ENCODE data around the gene MRTO4. TPM values are rescaled to one million over a fixed set of nuclear protein-coding genes. Genes with fewer than 3 reads are reported as not detected.
A peak's percentile ranks its signal among the peaks of the same experiment; 100 is the strongest.
"Not testable (repeated sequence)": the region's sequence is repeated elsewhere in the genome, so short reads cannot be mapped to it uniquely, and the experiment has no call there.

MRTO4 gene
- total RNA-seq (2014; rRNA removed; shearing (Covaris generic); ENCODE audit: low replicate concordance), result 97.4 and 130 TPM in 2 replicates

GRCh38 chr1:19251305-19252196 is at the start of gene MRTO4, which contains the start of gene EMC1:
TSS of gene MRTO4 (plus strand) at chr1:19251805. CDS start at chr1:19251836, 31 bp downstream.
TSS of gene EMC1 (minus strand) at chr1:19251524. CDS start at chr1:19251509, 15 bp downstream.
- Histone ChIP-seq H3K36me3 (peaks cover 49% of the 10 kb centered on the region), H3K27me3 (no peaks in the 10 kb centered on the region), H3K9me3 (no peaks in the 10 kb centered on the region), H3K4me3 (peak within 1 kb of the TSS; percentile 87)
- DNase-seq, result peak; percentile 91

GRCh38 chr1:19202396-19202795 is 49.2 kb upstream of the MRTO4 start:
- H3K27me3 ChIP-seq, result no peaks in the 10 kb centered on the region
- DNase-seq, result no peak
- H3K9me3 ChIP-seq, result no peaks in the 10 kb centered on the region
- no peak overlapping the region for H3K4me3 ChIP-seq
- H3K36me3 ChIP-seq, result peaks cover 42% of the 10 kb centered on the region

- Histone ChIP-seq H3K27me3 (no peaks in the 10 kb centered on the region), H3K4me3 (no peak overlapping the region), H3K36me3 (peaks cover 32% of the 10 kb centered on the region), H3K9me3 (no peaks in the 10 kb centered on the region)
- DNase-seq, result peak; percentile 85
Measured at GRCh38 chr1:19203440-19203839, 48.2 kb upstream of the MRTO4 start.

GRCh38 chr1:19204446-19205266 is 46.9 kb upstream of the MRTO4 start:
- Histone ChIP-seq H3K4me3 (no peak overlapping the region), H3K36me3 (peaks cover 19% of the 10 kb centered on the region), H3K9me3 (no peaks in the 10 kb centered on the region), H3K27me3 (no peaks in the 10 kb centered on the region)
- no peak for DNase-seq

- Histone ChIP-seq H3K4me3 (no peak overlapping the region), H3K9me3 (no peaks in the 10 kb centered on the region), H3K27me3 (no peaks in the 10 kb centered on the region), H3K36me3 (peaks cover 16% of the 10 kb centered on the region)
- no peak for DNase-seq
Measured at GRCh38 chr1:19205403-19205802, 46.2 kb upstream of the MRTO4 start.

- DNase-seq, result no peak
- Histone ChIP-seq H3K9me3 (no peaks in the 10 kb centered on the region), H3K36me3 (peaks cover 13% of the 10 kb centered on the region), H3K27me3 (no peaks in the 10 kb centered on the region), H3K4me3 (no peak overlapping the region)
Measured at GRCh38 chr1:19205845-19206244, 45.8 kb upstream of the MRTO4 start.

GRCh38 chr1:19206947-19207346 is 44.7 kb upstream of the MRTO4 start:
- H3K4me3 ChIP-seq, result no peak overlapping the region
- no peaks in the 10 kb centered on the region for H3K27me3 ChIP-seq
- DNase-seq, result no peak
- peaks cover 8% of the 10 kb centered on the region for H3K36me3 ChIP-seq
- no peaks in the 10 kb centered on the region for H3K9me3 ChIP-seq

GRCh38 chr1:19208710-19209438 is 42.7 kb upstream of the MRTO4 start:
- Histone ChIP-seq H3K9me3 (no peaks in the 10 kb centered on the region), H3K27me3 (no peaks in the 10 kb centered on the region), H3K36me3 (peaks cover 24% of the 10 kb centered on the region), H3K4me3 (peak overlapping the region; percentile 94)
- DNase-seq, result no peak

- Histone ChIP-seq H3K4me3 (peak overlapping the region; percentile 94), H3K9me3 (no peaks in the 10 kb centered on the region), H3K27me3 (no peaks in the 10 kb centered on the region), H3K36me3 (peaks cover 30% of the 10 kb centered on the region)
- peak; percentile 38 for DNase-seq
Measured at GRCh38 chr1:19209439-19209989, 42.1 kb upstream of the MRTO4 start.

GRCh38 chr1:19209990-19210771 is 41.4 kb upstream of the MRTO4 start, which contains the start of gene UBR4:
TSS of gene UBR4 (minus strand) at chr1:19210266. CDS start at chr1:19210248, 18 bp downstream.
- Histone ChIP-seq H3K4me3 (peak within 1 kb of the TSS; percentile 94), H3K27me3 (no peaks in the 10 kb centered on the region), H3K9me3 (no peaks in the 10 kb centered on the region), H3K36me3 (peaks cover 31% of the 10 kb centered on the region)
- peak; percentile 93 for DNase-seq

- no peaks in the 10 kb centered on the region for H3K9me3 ChIP-seq
- H3K36me3 ChIP-seq, result peaks cover 38% of the 10 kb centered on the region
- no peak for DNase-seq
- H3K27me3 ChIP-seq, result no peaks in the 10 kb centered on the region
- H3K4me3 ChIP-seq, result peak overlapping the region; percentile 94
Measured at GRCh38 chr1:19210772-19211549, 40.6 kb upstream of the MRTO4 start.

GRCh38 chr1:19212167-19212566 is 39.4 kb upstream of the MRTO4 start:
- H3K27me3 ChIP-seq, result no peaks in the 10 kb centered on the region
- no peak for DNase-seq

GRCh38 chr1:19213580-19213979 is 38.0 kb upstream of the MRTO4 start:
- H3K36me3 ChIP-seq, result peaks cover 59% of the 10 kb centered on the region

More at GRCh38 chr1:19212167-19212566, 39.4 kb upstream of the MRTO4 start:
- Histone ChIP-seq H3K4me3 (no peak overlapping the region), H3K36me3 (peaks cover 47% of the 10 kb centered on the region), H3K9me3 (no peaks in the 10 kb centered on the region)

GRCh38 chr1:19216585-19216984 is 35.0 kb upstream of the MRTO4 start:
- H3K4me3 ChIP-seq, H3K27me3 ChIP-seq, H3K9me3 ChIP-seq, DNase-seq: not testable (repeated sequence)
- H3K36me3 ChIP-seq, result peaks cover 81% of the 10 kb centered on the region

More at GRCh38 chr1:19213580-19213979, 38.0 kb upstream of the MRTO4 start:
- H3K4me3 ChIP-seq, result no peak overlapping the region
- DNase-seq, result no peak
- H3K9me3 ChIP-seq, result no peaks in the 10 kb centered on the region
- H3K27me3 ChIP-seq, result no peaks in the 10 kb centered on the region

- Histone ChIP-seq H3K4me3 (no peak overlapping the region), H3K9me3 (no peaks in the 10 kb centered on the region), H3K36me3 (peaks cover 85% of the 10 kb centered on the region), H3K27me3 (no peaks in the 10 kb centered on the region)
- no peak for DNase-seq
Measured at GRCh38 chr1:19219451-19219850, 32.2 kb upstream of the MRTO4 start.
